Gastrocnemius medialis (tissue), 4 donors: ENCODE measurements around the gene CACNA1H.

Source experiments
- POLR2A ChIP-seq, 2 donors: fragments of 450-650 bp; IDR thresholded peaks; one replicate each; pipeline ENCODE4 v1.6.1; 2017; ENCODE audit warnings: antibody characterized with exemption in 2 of 2, mild to moderate bottlenecking in 2 of 2, moderate library complexity in 2 of 2
- TF ChIP-seq, protein P1 (sequence below), 5 experiments: fragments of 450-650 bp in 3 of 5; fragments of 200-600 bp in 2 of 5; sonication (generic) in 2 of 5; IDR thresholded peaks in 4 of 5; conservative IDR thresholded peaks in 1 of 5; 1 replicate in 4 of 5; 2 replicates in 1 of 5; pipeline ENCODE4 v1.5.1; 2016 to 2019; ENCODE audit warnings: antibody characterized with exemption in 5 of 5, mild to moderate bottlenecking in 3 of 5, moderate library complexity in 3 of 5

DNA sequence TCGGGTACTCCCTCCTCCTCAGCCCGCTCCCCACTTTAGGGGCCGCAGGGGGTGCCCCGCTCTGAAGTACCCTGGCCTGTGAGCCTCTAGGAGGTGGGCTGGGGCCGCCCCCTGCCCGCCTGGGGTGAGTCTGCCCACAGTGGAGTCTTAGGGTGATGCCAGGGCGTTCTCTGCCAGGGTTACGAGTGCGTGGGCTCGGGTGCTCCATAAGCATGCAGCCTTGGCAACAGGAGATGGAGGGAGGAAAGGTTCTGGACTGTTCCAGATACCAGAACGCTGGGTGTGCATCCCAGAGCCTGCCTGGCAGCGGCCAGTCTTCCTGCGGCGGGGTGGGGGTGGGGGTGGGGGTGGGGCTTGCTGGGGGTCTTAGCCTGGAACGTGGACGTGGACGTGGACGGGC is 15.9 kb downstream of the CACNA1H start:
- TF ChIP-seq, protein P1, sequence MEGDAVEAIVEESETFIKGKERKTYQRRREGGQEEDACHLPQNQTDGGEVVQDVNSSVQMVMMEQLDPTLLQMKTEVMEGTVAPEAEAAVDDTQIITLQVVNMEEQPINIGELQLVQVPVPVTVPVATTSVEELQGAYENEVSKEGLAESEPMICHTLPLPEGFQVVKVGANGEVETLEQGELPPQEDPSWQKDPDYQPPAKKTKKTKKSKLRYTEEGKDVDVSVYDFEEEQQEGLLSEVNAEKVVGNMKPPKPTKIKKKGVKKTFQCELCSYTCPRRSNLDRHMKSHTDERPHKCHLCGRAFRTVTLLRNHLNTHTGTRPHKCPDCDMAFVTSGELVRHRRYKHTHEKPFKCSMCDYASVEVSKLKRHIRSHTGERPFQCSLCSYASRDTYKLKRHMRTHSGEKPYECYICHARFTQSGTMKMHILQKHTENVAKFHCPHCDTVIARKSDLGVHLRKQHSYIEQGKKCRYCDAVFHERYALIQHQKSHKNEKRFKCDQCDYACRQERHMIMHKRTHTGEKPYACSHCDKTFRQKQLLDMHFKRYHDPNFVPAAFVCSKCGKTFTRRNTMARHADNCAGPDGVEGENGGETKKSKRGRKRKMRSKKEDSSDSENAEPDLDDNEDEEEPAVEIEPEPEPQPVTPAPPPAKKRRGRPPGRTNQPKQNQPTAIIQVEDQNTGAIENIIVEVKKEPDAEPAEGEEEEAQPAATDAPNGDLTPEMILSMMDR (IDR thresholded peaks at IDR 0.05 in 4 of 5, conservative IDR thresholded peaks at IDR 0.05 in 1 of 5): no peak
- no peak for TF ChIP-seq POLR2A (IDR thresholded peaks at IDR 0.05)
